ENCODE data around the gene MYL7. TPM values are rescaled to one million over a fixed set of nuclear protein-coding genes. Genes with fewer than 3 reads are reported as not detected.

Gene MYL7
- polyA plus RNA-seq, 3 donors, result 0.15 to 57.8 (median 0.18) TPM

DNA sequence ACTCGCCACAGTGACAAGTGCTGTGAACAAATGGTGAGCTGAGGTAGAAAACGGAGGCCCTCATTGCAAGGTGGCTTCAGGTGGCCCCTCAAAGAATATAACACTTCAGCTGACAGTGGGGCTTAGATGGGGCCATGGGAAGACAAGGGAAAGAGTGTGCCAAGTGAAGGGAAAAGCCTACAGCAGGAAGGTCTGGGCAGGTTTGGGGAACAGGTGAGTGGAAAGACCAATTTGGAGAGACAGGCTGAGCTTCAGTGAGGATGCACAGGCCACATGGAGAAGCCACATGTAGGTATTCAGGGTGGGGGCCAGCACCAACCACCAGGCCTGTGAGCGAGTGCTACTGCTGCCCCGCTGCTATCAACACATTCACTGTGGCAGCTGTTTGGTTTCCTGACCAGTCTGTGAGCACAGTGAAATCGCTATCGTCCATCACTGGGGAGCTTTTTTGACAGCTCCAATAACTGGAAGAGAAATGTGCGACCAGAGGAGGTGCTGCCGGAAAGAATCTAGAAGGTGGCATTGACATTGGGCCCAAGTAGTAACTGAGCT lies 21.2 kb downstream of the MYL7 start:
- no peak overlapping the region for H3K27ac ChIP-seq (ENCODE audit: low read depth, low read length)
- WGBS, 3 donors, result 55 to 89% (median 89%) methylated on average over 8 of the region's 8 CpGs

DNA sequence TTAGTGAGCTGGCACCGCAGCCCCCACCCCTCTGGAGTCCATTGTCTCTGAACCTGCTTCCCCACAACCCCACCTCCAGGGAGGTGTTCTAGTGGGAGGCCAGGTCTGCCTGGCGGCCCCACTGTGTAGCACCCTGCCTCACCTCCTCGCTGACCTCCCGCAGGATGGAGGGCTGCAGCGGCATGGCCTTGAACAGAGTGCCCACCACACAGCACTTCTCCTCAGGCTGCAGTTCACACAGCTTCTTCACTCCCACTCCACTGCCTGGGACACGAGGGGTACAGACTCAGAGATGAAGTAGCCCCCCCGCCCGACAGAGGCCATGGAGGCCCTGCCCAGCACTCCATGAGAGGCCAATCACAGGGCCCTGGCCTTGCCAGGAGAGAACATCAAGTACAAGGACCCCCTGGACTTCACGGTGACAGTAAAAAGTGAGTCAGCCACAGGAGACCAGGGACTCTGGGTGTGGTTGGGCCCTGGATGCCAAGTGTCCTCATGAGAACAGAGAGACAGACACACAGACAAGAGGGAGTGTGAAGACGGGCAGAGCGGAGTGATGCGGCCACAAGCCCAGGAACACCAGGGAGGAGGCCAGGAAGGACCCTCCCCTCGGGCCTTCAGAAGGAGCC lies 23.2 kb downstream of the MYL7 start:
- no peak overlapping the region for H3K27ac ChIP-seq (ENCODE audit: low read depth, low read length)
- WGBS, 3 donors, result 90 to 92% (median 91%) methylated on average over 13 of the region's 13 CpGs

DNA sequence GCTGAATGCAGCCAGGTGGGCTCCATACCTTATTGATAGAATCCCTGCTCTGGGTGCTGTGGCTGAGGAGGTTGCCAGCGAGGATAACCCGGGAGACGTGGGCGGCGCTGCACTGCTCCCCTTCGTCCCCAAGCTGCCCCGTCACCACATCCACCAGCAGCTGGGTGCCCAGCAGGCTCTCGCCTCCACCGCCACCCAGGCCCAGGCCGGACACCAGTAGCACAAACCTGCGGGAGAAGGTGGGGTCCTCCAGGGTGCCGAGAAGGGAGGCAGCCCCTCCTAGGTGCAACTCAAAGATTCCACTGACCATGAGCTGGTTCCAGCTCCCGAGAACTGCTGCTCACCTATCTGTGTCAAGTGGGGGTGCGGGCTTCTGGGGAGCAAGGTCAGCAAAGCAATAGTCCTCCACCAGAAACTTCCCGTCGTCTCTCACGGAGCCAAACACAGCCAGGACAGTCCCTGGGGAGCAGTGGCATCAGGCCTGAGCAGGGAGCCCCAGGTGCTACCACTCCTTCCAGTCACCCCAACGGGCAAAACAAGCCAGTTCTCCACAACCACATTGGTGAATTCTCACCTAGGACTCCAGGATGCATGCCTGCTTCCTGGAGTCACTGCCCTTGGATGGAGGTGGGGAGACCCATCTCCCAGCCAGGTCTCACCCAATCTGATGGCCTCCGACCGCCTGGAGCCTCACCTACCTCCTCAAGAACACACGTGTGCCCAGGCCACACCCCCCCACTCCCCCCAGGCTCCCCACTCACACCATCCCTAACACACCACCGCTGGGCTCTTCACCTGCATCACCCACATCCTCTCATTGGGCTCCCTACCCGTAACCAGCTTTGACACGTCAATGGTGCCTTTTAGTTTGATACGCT lies 24.1 kb downstream of the MYL7 start:
- 90 to 92% (median 91%) methylated on average over 24 to 25 of the region's 25 CpGs for WGBS, 3 donors
- H3K27ac ChIP-seq (ENCODE audit: low read depth, low read length), result no peak overlapping the region

DNA sequence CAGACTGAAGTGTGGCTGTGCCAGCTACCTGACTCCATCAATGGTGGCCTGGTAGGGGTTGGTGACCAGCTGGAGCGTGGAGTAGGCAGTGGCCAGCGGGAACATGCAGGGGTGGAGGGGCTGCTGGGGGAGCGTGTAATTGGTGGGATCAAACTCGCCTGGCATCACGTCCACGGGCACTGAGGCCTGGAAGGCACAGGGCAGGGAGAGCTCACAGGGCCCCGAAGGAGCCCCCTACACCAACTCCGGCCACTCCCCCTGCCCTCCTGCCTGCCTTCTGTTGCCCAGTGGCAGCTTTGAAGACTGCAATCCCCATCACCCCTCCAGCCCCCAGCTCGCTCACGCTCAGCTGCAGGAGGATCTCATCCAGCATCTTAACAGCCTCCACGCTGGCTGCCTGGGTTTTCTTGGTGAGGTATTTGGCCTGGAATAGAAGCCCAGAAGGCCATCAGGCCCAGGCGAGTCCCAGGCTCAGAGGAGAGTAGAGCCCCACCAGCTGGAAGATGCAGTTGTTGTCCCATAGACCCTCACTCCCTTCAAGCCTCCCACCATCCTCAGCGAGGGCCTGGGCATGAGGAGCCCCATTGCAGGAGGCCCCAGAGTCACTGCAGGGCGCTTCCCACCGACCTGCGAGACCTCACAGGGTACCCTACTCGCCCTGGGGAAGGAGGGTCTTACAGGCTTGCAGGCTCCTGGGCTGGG lies 24.9 kb downstream of the MYL7 start:
- 89 to 91% (median 91%) methylated on average over 17 of the region's 17 CpGs for WGBS, 3 donors

DNA sequence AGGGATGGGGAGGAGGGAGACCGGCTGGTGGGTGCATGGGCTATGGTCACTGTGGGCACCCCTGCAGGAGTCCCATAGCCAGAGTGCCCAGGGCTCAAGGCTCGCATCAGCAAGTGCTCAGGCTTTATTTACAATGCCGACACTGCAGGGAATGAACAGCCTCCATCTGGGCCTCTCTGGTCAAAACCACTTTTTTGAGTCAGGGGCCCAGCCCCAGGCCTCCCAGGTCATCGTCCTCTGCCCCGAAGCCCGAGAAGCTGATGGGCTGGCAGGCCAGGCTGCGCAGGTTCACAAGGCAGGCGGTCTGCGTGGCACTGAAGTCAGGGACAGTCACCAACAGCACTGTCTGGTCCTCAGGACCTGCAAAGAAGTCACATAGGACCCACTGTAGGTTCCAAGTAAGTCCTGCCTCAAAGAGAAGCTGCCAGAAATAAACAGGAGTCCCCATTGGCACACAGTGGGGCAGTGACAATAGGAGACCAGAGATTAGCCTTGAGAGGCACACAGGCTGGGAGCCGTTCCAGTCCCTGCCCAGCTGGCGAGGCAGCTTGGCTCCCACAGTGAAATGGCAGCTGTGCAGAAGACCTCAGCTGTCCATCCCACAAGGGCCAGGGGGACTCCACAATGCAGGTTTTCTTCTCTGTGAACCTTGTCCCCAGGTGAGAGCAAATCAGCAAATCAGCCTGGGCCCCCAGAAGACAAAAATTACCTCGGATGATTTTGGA lies 26.4 kb downstream of the MYL7 start:
- no peak overlapping the region for H3K27ac ChIP-seq (ENCODE audit: low read depth, low read length)
- WGBS, 3 donors, result 69 to 89% (median 84%) methylated on average over 12 of the region's 12 CpGs

More for the DNA sequence above, 24.9 kb downstream of the MYL7 start:
- no peak overlapping the region for H3K27ac ChIP-seq (ENCODE audit: low read depth, low read length)

DNA sequence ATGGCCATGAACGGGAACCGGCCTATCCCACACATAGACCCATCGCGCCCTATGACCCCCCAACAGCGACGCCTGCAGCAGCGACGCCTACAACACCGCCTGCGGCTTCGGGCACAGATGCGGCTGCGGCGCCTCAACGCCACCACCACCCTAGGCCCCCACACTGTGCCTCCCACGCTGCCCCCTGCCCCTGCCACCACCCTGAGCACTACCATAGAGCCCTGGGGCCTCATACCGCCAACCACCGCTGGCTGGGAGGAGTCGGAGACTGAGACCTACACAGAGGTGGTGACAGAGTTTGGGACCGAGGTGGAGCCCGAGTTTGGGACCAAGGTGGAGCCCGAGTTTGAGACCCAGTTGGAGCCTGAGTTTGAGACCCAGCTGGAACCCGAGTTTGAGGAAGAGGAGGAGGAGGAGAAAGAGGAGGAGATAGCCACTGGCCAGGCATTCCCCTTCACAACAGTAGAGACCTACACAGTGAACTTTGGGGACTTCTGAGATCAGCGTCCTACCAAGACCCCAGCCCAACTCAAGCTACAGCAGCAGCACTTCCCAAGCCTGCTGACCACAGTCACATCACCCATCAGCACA lies 27.3 kb downstream of the MYL7 start:
- no peak overlapping the region for H3K27ac ChIP-seq (ENCODE audit: low read depth, low read length)
- 92 to 93% (median 93%) methylated on average over 24 of the region's 24 CpGs for WGBS, 3 donors

DNA sequence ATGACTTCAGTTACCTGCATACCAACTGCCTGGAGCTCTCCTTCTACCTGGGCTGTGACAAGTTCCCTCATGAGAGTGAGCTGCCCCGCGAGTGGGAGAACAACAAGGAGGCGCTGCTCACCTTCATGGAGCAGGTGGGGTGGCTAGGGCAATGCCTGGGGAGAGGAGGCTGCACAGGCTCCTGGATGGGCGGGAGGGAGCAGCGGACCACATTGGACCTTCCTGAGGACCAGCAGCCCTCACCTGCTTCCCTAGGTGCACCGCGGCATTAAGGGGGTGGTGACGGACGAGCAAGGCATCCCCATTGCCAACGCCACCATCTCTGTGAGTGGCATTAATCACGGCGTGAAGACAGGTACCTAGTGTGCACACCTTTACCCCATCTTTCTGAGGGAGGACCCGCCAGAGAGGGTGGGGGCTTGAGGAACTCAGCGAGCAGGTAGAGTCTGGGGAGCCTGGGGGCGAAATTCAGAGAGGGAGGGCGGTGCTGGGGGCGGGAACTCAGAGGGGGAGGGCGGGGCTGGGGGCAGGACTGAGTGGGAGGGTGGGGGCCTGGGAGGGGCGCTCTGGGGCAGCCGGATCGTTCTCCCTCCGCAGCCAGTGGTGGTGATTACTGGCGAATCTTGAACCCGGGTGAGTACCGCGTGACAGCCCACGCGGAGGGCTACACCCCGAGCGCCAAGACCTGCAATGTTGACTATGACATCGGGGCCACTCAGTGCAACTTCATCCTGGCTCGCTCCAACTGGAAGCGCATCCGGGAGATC lies 28.0 kb downstream of the MYL7 start:
- no peak overlapping the region for H3K27ac ChIP-seq (ENCODE audit: low read depth, low read length)
- 77 to 90% (median 90%) methylated on average over 31 to 34 of the region's 34 CpGs for WGBS, 3 donors

DNA sequence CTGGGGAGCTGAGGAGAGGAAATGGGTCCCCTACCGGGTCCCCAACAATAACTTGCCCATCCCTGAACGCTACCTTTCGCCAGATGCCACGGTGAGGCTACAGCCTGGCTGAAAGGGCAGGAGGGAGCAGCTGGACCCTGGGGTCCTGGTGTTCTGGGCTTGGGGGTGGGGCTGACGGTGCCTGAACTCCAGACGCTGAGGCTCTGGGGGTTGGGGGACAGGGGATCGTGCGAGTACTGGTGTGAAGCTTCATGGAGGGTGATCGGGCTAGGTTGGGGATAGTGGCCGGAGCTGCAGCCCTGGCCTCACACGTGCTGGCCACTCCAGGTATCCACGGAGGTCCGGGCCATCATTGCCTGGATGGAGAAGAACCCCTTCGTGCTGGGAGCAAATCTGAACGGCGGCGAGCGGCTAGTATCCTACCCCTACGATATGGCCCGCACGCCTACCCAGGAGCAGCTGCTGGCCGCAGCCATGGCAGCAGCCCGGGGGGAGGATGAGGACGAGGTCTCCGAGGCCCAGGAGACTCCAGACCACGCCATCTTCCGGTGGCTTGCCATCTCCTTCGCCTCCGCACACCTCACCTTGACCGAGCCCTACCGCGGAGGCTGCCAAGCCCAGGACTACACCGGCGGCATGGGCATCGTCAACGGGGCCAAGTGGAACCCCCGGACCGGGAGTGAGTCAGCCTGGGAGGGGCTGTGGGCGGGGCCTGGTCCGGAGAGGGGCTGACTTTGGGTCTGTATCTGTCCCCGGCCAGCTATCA lies 28.7 kb downstream of the MYL7 start:
- H3K27ac ChIP-seq (ENCODE audit: low read depth, low read length), result no peak overlapping the region
- 57 to 80% (median 79%) methylated on average over 41 of the region's 41 CpGs for WGBS, 3 donors

DNA sequence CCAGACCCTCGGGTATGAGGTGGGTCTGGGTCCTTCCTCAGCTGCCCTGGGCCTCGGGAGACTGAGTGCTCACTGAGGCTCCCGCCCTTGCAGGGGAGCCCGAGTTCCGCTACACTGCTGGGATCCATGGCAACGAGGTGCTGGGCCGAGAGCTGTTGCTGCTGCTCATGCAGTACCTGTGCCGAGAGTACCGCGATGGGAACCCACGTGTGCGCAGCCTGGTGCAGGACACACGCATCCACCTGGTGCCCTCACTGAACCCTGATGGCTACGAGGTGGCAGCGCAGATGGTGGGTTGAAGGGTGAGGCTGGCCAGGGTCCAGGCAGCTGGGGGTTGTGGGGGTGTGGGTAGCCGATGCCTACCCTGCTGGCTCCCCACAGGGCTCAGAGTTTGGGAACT lies 29.4 kb downstream of the MYL7 start:
- H3K27ac ChIP-seq (ENCODE audit: low read depth, low read length), result no peak overlapping the region
- 84 to 90% (median 86%) methylated on average over 16 of the region's 16 CpGs for WGBS, 3 donors

DNA sequence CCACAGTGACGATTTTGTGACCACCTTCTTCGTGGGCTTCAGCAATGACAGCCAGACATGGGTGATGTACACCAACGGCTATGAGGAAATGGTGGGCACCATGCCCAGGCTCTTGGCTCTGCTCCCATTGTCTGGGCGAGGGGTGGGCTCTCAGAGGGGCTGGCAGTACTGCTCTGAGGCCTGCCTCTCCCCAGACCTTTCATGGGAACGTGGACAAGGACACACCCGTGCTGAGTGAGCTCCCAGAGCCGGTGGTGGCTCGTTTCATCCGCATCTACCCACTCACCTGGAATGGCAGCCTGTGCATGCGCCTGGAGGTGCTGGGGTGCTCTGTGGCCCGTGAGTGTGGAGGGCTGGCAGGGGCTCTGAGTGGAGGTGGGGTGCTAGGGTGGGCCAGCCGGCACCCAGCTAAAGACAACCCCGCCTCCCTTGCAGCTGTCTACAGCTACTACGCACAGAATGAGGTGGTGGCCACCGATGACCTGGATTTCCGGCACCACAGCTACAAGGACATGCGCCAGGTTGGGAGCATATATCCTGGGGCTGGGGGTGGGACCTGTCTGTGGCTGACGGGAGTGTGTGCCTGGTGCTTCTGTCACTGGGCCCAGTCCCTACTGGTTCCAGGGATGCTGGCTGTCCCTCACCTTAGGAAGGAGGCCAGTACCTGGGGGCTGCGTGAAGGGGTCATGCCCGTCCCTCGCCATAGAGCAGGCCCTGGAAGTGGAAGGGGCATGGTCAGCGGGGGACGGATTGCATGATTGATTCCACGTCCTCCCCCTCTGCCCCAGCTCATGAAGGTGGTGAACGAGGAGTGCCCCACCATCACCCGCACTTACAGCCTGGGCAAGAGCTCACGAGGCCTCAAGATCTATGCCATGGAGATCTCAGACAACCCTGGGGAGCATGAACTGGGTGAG lies 30.2 kb downstream of the MYL7 start:
- H3K27ac ChIP-seq (ENCODE audit: low read depth, low read length), result no peak overlapping the region
- 78 to 81% (median 80%) methylated on average over 27 of the region's 27 CpGs for WGBS, 3 donors

DNA sequence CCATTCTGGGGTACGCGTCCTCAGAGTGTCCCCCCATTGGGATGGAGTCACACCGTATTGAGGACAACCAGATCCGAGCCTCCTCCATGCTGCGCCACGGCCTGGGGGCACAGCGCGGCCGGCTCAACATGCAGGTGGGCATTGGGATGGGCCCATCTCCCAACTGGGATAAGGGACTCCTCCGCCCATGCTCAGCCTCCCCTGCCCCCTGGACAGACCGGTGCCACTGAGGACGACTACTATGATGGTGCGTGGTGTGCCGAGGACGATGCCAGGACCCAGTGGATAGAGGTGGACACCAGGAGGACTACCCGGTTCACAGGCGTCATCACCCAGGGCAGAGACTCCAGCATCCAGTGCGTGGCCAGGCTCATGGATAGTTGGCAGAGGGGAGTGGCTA lies 31.1 kb downstream of the MYL7 start:
- H3K27ac ChIP-seq (ENCODE audit: low read depth, low read length), result no peak overlapping the region
- WGBS, 3 donors, result 94 to 95% (median 94%) methylated on average over 18 of the region's 18 CpGs

DNA sequence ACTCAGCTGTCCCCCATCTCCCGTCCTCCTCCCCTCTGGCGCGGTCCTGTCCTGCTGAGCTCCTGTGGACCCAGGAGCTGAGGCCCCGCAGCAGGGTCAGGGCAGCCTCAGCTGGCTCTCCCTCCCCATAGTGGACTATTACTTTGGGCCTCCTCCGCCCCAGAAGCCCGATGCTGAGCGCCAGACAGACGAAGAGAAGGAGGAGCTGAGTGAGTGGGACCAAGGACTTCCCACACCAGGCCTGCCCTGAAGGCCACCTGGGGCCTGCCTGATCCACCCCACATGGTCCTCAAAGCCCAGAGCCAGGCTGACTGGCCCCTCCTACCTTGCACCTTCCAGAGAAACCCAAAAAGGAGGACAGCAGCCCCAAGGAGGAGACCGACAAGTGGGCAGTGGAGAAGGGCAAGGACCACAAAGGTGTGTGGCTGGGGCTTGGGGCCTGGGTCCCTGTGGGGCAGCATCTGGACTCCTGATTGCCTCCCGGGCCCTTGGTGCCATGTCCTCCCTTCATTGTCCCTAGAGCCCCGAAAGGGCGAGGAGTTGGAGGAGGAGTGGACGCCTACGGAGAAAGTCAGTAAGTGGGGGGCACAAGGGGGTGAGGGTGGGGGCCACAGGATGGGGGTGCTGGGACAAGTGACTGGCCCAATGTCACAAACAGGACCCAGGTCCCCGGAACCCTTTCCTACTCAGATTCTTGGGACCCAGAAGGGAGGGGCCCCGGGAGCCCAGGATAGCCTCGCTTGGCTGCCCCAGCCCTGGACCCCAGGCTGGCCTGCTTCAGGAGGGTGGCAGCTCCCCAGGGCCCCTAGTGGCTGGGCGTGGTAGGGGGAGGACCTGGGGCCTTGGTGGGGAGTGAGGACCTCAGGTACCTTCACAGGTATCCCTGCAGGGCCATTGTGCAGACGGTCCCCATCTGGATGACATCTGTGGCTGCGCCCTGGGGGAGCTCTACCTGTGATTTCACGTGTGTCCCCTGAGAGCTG lies 32.1 kb downstream of the MYL7 start:
- no peak overlapping the region for H3K27ac ChIP-seq (ENCODE audit: low read depth, low read length)
- WGBS, 3 donors, result 84 to 91% (median 86%) methylated on average over 21 of the region's 21 CpGs

DNA sequence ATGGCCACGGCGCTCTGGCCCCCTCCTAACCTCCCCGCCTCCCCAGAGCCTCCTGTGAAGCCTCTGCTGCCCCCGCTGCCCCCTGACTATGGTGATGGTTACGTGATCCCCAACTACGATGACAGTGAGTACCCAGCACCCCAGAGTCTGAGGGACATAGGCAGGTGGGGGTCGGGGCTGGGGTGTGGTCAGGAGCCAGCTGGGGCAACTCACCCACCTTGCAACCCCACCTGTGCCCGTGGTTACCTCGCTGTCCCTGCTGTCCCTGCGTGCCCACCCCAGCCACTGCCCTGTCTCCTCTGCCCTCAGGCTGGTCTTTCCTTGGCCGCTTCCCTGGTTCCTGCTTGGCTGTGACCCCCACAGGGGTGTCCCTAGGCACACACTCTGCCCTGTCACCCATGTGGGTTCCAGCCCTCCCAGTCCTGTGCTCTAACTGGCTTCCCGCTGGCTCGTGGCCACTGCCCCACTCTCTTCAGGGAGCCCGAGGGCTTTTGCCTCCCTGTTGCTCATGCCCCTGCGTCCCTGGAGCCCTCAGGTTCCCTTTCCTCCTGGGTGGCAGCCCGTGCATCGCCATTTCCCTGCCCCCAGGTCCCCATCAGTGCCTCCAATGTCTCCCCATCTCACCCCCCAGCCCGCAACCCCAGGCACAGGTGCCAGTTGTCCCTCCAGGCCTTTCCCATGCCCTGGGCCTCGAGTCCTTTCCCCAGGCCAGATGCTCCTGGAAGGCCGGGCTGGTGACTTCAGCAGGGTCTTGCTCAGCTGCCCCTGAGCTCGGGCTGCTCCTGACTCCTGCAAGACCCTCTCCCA lies 33.0 kb downstream of the MYL7 start:
- no peak overlapping the region for H3K27ac ChIP-seq (ENCODE audit: low read depth, low read length)
- 86 to 90% (median 87%) methylated on average over 21 of the region's 21 CpGs for WGBS, 3 donors
